ENCODE results near the gene OR9A2. TPM values are rescaled to one million over a fixed set of nuclear protein-coding genes. Genes with fewer than 3 reads are reported as not detected.

The OR9A2 gene
- polyA plus RNA-seq, 3 donors: not detected

- Mint-ChIP-seq H3K4me3 (no peak overlapping the region), H3K4me1 (no peaks in the 10 kb centered on the region), H3K27ac (no peak overlapping the region), H3K9me3 (peaks cover 0 to 6% (median 3%) of the 10 kb centered on the region in 7 donors), H3K27me3 (ENCODE audit: low read depth in 3 of 3) (peaks cover 0 to 3% (median 2%) of the 10 kb centered on the region in 3 donors), H3K36me3 (no peaks in the 10 kb centered on the region)
- Histone ChIP-seq H4K20me1 (ENCODE audit: insufficient read depth, low read length) (no peaks in the 10 kb centered on the region), H3K79me2 (ENCODE audit: insufficient read depth, low read length) (no peaks in the 10 kb centered on the region), H3K4me1 (ENCODE audit: control insufficient read depth in 1 of 2, insufficient read depth in 2 of 2, low read length in 2 of 2) (no peaks in the 10 kb centered on the region), H2AFZ (ENCODE audit: insufficient read depth, low read depth, low read length, poor library complexity, severe bottlenecking) (no peak overlapping the region), H3K9ac (ENCODE audit: insufficient read depth, low read length, poor library complexity, severe bottlenecking) (no peak overlapping the region), H3K4me2 (replicated peaks; ENCODE audit: extremely low read depth, low read length, poor library complexity, severe bottlenecking) (no peak overlapping the region), H3K4me3 (replicated peaks in 1 of 3; ENCODE audit: low read depth in 2 of 3, low read length in 3 of 3) (no peak overlapping the region), H3K36me3 (replicated peaks in 1 of 2; ENCODE audit: control insufficient read depth in 1 of 2, insufficient read depth in 2 of 2, low read length in 2 of 2) (no peaks in the 10 kb centered on the region), H3K27me3 (ENCODE audit: control insufficient read depth in 2 of 2, insufficient read depth in 2 of 2, low read length in 2 of 2) (no peaks in the 10 kb centered on the region), H3K9me3 (replicated peaks in 1 of 2; ENCODE audit: control insufficient read depth in 1 of 2, insufficient read depth in 1 of 2, low read length in 2 of 2) (no peaks in the 10 kb centered on the region), H3K27ac (ENCODE audit: low read depth in 1 of 2, low read length in 2 of 2) (no peak overlapping the region)
- intact Hi-C loops (cut with micrococcal nuclease): no loop called here
- TF ChIP-seq CTCF (IDR thresholded peaks at IDR 0.05): no peak
- no CpG with 5 or more reads among the region's 3 CpGs for WGBS (ENCODE audit: insufficient coverage)
- DNase-seq: no peak
Measured at GRCh38 chr7:142992427-142992826, 34.5 kb downstream of the OR9A2 start.

- H3K4me1 Mint-ChIP-seq: no peaks in the 10 kb centered on the region
- no peaks in the 10 kb centered on the region for H3K4me1 ChIP-seq (ENCODE audit: control insufficient read depth in 1 of 2, insufficient read depth in 2 of 2, low read length in 2 of 2)
- no peak overlapping the region for H3K27ac ChIP-seq (ENCODE audit: low read depth in 1 of 2, low read length in 2 of 2)
- H3K9ac ChIP-seq (ENCODE audit: insufficient read depth, low read length, poor library complexity, severe bottlenecking): no peak overlapping the region
- no peaks in the 10 kb centered on the region for H3K27me3 ChIP-seq (ENCODE audit: control insufficient read depth in 2 of 2, insufficient read depth in 2 of 2, low read length in 2 of 2)
- H3K36me3 Mint-ChIP-seq: no peaks in the 10 kb centered on the region
- no peak for DNase-seq
- H2AFZ ChIP-seq (ENCODE audit: insufficient read depth, low read depth, low read length, poor library complexity, severe bottlenecking): no peak overlapping the region
- no peaks in the 10 kb centered on the region for H3K36me3 ChIP-seq (replicated peaks in 1 of 2; ENCODE audit: control insufficient read depth in 1 of 2, insufficient read depth in 2 of 2, low read length in 2 of 2)
- H4K20me1 ChIP-seq (ENCODE audit: insufficient read depth, low read length): no peaks in the 10 kb centered on the region
- TF ChIP-seq CTCF (IDR thresholded peaks at IDR 0.05): no peak
- no CpG with 5 or more reads among the region's 1 CpG for WGBS (ENCODE audit: insufficient coverage)
- H3K4me3 ChIP-seq (replicated peaks in 1 of 3; ENCODE audit: low read depth in 2 of 3, low read length in 3 of 3): no peak overlapping the region
- peaks cover 0 to 21% (median 6%) of the 10 kb centered on the region in 7 donors for H3K9me3 Mint-ChIP-seq
- H3K27me3 Mint-ChIP-seq (ENCODE audit: low read depth in 3 of 3): peaks cover 0 to 3% (median 0%) of the 10 kb centered on the region in 3 donors
- intact Hi-C loops (cut with micrococcal nuclease): no loop called here
- H3K4me3 Mint-ChIP-seq: no peak overlapping the region
- no peaks in the 10 kb centered on the region for H3K9me3 ChIP-seq (replicated peaks in 1 of 2; ENCODE audit: control insufficient read depth in 1 of 2, insufficient read depth in 1 of 2, low read length in 2 of 2)
- H3K4me2 ChIP-seq (replicated peaks; ENCODE audit: extremely low read depth, low read length, poor library complexity, severe bottlenecking): no peak overlapping the region
- H3K79me2 ChIP-seq (ENCODE audit: insufficient read depth, low read length): no peaks in the 10 kb centered on the region
- H3K27ac Mint-ChIP-seq: no peak overlapping the region
Measured at GRCh38 chr7:142984297-142984696, 42.6 kb downstream of the OR9A2 start.

Data from CD14-positive monocyte (primary cell).